Stimulated activated CD4-positive, alpha-beta T cell treated with anti-CD3 and anti-CD28 coated beads, Interleukin-2, amount 100 ng/mL, for 48 hours (primary cell): ENCODE measurements around the gene CIRBP.

Experiments used
- DNase-seq, 2 donors: peaks; one replicate each; pipeline ENCODE4 v3.0.0-alpha.2; 2020

Gene CIRBP

DNA sequence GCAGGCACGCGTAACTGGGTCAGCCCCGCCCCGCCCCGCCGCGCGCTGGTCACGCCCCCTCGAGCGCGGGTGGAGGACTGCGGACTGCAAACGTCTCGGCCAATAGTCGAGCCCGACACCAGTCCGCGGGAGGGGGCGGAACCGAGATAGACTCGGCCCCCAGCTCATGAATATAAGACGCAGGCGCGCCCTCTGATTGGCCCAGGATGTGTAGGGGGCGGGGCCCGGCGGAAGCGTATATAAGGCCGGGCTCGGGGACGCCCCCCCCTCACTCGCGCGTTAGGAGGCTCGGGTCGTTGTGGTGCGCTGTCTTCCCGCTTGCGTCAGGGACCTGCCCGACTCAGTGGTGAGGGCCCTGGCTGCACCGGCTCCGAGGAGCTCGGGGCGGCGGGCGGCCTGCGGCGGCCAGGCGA, at the start of gene CIRBP:
CIRBP (plus strand) TSS at position 268 of the 413 bp plus-strand sequence. CDS start 1,602 bp downstream, outside the sequence.
- DNase-seq: peak; percentile 99

DNA sequence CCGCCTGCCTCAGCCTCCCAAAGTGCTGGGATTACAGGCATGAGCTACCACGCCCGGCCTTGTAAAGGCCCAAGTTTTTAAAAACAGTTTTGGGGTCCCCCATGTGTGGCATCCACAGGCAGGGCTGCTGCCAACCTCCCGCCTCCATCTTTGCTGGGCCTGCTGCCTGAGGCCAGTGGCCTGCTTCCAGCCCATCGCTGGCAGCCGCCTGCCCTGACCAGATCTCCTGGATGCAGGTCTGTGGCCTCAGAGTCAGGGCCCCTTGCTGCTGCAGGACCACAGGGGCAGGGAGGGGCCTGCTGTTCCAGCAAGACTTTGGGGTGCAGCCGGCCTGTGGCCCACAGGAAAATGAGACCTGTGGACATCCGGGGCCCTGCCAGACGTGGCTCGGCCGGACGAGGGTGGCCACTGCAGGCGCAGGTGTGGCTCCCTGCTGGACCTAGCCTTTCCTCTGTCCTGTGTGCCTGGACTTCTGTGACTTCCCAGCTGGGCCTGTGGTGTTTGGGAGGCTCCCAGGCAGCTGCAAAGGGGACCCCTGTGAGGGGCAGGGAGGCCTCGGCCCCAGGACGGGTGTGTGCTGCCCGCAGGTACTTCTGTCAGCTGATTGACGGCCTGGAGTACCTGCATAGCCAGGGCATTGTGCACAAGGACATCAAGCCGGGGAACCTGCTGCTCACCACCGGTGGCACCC, 49.2 kb upstream of the CIRBP start:
- no peak for DNase-seq

DNA sequence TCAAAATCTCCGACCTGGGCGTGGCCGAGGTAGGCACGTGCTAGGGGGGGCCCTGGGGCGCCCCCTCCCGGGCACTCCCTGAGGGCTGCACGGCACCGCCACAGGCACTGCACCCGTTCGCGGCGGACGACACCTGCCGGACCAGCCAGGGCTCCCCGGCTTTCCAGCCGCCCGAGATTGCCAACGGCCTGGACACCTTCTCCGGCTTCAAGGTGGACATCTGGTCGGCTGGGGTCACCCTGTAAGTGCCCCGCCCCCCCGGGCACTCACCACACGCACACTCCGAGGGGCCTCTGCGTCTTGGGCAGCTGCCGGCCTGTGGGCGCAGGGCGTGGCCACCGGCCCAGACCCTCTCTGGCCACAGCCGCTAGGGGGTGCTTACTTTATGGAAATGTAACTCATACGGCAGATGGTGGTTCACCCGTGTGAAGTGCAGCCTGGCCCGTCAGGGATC, 48.6 kb upstream of the CIRBP start:
- DNase-seq: no peak

DNA sequence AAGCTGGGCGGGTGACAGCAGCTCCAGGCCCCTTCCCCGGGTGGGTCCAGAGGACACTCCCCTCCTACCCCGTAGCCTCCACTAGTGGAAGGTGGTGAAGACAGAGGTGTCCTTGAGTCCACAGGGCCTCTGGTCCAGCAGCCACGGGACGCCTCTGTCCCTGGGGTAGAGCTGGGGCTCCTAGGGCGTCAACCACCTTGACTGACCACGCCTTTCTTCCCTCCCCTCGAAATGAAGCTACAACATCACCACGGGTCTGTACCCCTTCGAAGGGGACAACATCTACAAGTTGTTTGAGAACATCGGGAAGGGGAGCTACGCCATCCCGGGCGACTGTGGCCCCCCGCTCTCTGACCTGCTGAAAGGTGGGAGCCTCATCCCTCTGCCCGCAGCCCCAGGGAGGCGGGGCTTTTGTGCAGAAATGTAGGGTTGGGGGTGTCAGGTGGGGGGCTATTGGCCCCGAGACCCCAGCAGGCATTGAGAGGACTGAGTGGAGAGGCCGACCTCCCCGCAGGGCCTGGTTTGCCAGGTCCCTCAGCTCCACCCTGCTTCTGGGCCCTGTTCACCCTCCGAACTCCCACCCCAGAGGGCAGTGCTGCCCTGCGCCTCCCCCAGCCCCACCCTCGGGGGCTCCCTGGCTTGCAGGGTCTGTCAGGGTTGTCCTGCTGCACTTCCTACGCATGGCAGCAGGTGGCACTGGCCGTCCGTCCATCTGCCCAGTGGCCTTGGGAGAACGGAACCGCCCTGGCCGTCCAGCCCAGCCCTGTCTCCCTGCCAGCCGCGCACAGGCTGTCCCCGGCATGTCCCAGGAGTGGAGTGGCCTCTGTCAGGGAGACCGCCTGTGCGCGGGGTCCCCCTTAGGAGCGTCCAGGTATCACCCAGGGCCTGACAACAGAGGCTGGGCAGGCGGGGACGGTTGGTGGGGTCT, 47.9 kb upstream of the CIRBP start:
- no peak for DNase-seq

DNA sequence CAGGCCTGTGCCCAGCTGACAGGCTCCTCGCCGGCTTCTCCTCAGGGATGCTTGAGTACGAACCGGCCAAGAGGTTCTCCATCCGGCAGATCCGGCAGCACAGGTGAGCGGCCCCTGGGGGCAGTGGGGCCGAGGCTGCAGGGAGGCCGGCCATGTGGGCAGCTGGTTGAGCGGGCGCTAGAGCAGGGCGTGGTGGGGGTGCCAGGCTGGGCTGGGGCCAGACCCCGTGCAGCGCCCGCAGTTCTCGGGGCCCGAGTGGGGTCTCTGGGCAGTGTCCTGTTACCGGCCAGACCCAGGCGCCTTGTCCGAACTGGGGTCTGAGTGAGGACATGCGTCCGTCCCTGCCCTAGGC, 47.3 kb upstream of the CIRBP start:
- no peak for DNase-seq

DNA sequence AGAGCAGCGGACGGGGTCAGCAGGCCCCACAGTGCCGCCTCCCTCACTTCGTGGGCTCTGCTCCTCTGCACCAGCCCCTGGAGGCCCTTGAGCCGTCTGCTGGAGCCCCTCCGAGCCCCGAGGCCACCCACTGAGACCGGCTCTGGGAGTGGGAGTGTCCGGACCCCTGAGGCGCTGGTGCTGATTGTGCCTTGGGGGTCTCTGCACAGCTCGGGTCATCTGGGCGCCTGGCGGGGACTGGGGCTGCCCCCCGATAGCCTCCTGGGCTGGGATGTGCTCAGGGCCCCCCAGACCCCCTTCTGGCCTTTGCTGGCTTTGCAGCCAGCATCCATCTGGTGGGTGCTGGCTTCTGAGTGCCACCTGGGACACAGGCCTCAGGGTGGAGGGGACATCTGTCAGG, 46.7 kb upstream of the CIRBP start:
- DNase-seq: no peak

DNA sequence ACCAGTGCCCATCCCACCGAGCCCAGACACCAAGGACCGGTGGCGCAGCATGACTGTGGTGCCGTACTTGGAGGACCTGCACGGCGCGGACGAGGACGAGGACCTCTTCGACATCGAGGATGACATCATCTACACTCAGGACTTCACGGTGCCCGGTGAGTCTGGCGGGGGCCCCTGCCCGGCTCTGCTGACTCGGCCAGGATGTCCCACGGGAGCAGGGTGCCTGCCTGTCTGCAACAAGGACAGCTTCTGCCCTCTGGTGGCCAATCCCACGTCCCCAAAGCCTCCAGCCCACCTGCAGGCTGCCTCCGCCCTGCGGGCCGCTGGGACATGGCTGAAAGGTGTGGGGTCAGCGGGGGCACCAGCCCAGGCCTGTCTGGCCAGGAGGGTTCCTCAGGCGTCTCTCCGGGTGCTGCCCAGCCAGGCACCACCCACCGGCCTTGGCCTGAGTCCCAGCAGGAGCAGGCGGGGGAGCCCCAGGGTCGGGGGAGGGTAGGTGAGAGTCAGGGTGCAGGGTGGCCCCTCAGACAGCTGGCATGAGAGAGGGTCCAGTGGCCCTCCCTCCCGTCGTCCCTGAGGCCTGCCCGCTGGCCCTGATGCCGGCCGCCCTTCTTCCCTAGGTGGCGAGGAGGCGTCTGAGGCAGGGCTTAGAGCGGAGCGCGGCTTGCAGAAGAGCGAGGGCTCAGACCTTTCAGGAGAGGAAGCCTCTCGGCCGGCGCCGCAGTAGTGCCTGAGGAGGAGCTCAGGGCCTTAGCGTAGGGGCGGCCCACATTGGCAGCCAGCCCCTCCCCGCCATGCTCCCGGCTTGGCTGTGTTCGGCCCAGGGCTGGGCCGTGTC, 45.9 kb upstream of the CIRBP start:
- no peak for DNase-seq

DNA sequence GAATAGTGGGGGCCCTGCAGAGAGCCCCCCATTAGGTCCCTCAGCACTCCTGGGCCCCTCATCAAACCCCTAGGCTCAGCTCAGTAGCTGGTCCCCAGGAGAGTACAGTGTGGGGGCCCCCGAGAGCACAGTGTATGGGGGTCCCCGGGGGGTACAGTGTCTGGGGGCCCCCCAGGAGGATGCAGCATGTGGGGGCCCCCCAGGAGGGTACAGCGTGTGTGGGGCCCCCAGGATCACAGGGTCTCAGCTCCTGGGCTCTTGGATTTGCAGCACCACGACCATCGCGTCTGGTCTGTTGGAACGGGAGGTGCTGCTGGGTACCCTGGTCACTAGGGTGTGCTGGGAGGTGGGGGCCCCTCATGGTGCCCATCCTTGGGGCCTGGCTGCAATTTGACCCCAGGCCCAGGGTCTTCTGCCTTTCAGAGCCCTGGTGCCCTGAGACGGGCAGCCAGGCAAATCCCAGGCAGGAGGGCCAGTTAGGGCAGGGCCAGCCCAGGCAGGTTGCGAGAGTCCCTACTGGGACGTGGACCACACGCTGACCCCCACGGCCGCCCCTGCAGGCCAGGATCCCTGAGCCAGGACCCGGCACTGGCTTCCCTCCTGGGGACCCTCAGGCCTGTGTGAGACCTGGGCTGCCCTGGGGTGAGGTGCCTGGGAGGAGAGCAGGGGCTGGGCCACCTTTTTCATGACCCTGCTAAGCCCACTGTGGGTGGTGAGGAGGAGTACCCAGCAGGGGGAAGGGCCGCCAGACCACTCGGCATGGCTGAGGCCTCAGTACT, 44.9 kb upstream of the CIRBP start:
- no peak for DNase-seq

DNA sequence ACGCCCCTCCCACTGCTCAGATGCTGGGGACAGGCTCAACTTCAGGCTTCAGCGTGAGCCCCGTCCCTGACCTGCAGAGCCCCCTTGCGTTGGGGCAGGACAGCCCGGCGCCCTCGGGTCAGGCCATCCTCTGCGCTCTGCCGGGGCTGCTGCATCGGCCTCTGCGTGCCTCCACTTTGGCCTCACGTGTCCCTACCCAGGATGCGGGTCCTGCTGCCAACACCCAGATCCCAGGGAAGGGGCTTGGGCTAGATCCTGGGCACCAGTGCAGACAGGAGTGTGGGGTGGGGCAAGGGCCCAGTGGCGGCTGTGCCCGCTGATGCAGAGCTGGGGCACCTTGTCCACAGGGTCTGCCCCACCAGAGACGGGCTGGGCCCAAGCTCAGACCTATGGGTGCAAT, 44.3 kb upstream of the CIRBP start:
- no peak for DNase-seq

DNA sequence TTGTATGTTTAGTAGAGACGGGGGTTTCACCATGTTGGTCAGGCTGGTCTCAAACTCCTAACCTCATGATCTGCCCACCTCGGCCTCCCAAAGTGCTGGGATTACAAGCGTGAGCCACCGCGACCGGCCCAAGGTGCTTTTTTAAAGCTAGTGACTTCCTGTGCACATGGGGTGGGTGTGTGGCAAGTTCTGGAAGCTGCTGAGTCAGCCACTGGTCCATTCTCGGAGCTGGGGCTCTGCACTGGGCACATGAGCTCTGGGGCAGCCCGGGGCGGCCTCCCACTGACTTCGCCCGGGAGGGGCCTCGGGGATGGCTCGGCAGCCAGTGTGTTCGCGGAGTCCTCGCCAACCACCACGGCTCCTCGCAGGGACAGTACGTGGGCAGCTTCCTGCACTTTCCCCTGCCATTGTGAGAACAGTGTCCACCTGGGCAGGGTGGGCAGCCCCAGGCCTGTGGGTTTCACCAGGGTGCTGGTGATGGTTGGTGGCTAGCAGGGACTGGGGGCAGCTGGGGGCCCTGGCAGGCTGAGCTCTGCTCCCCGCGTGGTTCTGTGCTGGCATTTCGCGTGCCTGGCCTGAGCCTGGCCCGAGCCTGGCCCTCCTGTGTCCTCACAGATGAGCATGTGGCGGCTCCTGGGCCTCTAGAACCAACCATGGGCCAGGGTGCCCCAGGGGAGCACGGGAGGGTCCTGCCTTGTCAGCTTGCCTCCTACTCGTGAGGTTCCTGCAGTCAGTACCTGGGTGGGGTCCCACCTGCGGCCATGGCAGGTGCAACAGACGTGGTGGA, 43.5 kb upstream of the CIRBP start:
- no peak for DNase-seq

DNA sequence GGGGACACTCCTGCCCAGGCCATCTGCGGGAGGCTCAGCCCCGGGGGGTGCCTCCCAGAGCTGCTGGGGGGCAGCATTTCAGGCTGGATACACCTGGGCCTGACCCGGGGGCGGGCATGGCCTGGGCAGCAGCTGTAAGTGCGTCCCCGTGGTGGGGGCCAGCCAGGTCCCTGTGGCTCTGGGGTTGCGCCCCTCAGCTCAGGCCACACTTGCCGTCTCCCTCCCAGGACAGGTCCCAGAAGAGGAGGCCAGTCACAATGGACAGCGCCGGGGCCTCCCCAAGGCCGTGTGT, 43.0 kb upstream of the CIRBP start:
- DNase-seq: no peak

DNA sequence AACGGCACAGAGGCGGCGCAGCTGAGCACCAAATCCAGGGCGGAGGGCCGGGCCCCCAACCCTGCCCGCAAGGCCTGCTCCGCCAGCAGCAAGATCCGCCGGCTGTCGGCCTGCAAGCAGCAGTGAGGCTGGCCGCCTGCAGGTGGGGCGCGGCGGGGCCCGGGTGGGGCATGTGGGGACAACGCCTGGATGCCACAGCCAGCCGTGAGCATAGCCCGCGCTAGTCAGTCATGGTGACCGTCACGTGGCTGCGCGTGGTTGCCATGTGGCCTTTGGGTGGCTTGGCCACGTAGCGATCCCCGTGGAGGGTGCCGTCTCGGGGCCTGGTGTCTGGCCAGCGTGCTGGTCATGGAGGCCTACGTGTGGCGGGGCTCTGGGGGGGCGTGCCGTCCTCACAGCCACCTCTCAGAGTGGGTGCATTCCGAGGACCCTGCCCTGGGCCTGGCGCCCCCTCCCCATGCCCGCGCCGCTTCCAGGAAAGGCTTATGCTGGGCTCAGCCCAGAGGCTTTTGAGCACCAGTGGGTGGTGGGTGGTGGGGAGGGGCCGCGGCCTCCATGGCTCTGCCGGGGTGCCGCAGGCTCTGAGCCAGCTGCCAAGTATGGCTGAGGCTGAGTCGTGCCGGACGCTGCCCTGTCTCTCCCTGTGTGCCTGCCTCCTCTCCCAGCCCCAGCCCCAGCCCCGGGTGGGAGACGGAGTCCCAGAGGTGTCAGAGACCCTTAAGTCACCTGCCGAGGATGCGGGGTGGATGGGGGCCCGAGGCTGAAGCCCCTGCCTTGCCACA, 42.4 kb upstream of the CIRBP start:
- no peak for DNase-seq

DNA sequence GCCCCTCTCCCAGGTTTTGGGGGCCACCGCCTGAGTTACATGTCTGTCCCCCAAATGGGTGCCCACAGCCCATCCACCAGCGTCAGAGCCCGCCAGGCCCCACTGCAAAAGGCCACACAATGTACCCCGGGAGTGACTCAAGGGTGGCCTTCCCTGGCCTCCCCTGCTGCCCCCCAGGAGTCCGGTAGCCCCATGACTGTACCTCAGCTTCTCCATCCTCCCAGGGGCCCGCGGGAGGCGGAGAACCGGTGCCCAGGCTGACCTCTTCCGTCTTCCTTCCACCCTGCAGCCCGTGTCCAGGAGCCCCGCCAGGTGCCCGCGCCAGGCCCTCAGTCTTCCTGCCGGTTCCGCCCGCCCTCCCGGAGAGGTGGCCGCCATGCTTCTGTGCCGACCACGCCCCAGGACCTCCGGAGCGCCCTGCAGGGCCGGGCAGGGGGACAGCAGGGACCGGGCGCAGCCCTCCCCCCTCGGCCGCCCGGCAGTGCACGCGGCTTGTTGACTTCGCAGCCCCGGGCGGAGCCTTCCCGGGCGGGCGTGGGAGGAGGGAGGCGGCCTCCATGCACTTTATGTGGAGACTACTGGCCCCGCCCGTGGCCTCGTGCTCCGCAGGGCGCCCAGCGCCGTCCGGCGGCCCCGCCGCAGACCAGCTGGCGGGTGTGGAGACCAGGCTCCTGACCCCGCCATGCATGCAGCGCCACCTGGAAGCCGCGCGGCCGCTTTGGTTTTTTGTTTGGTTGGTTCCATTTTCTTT, 41.7 kb upstream of the CIRBP start:
- no peak for DNase-seq

DNA sequence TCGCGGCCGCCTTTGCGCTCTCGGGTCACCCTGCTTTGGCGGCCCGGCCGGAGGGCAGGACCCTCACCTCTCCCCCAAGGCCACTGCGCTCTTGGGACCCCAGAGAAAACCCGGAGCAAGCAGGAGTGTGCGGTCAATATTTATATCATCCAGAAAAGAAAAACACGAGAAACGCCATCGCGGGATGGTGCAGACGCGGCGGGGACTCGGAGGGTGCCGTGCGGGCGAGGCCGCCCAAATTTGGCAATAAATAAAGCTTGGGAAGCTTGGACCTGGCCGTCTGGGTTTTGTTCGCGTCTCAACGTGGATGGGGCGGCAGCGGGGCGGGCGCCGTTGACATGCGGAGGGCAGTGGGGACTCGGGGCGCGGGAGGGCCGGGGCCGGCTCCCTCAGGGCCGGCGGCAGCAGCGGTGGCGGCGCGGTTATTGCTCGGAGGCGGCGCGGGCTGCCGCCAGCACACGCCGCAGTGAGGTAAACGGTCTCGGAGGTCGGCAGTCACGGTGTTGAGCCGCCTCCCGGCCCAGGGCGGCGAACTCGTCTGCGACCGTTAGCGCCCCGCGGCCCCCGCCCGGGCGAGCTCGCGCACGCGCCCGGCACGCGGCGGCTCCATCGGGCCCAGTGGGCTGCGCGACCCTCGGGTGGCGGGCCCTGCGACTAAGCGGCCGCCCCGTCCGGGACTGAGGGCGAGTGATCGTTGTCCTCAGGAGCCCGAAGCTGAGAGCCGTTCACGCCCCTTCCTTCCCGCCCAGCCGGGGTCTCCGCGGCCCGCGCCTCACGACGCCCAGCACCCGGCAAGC, 40.8 kb upstream of the CIRBP start:
- DNase-seq: no peak

DNA sequence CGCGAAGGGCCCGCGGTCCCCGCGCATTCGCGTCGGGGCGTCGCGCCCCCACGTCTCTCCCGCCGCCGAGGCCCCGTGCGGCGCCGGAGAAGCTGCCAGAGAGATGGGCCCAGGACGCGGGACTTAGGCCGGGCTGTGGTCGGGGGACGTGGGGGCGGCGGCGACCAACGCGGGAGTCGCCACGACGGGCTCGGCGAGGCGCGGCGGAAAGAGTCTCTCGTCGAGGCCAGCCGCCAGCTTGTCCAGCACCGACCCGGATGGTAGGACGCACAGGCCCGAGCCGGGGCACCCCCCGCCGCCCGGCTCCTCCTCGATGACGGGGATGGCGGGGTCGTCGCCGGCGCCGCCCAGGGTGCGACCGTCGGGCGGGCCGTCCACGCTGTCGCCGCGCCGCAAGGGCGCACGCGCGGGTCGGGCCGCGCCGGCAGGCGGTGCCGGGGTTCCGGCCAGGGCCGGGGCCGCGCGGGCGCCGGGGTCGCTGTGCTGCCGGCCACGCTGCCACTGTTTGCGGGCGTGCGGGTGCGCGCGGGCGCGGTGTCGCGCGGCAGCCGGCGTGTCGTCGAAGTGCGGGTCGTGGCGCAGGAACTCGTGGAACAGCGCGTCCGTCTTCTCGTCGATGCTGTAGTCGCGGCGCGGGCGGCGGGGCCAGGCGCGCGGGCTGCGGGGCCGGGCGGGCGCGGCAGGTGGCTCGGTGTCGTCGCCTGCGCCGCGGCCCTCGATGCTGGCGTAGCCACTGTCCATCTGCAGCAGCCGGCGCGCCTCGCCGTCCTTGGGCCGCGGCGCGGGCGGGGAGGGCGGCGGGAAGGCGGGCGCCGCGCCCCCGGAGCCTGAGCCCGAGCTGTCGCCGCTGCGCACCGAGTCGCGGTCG, 39.8 kb upstream of the CIRBP start:
- DNase-seq: no peak

DNA sequence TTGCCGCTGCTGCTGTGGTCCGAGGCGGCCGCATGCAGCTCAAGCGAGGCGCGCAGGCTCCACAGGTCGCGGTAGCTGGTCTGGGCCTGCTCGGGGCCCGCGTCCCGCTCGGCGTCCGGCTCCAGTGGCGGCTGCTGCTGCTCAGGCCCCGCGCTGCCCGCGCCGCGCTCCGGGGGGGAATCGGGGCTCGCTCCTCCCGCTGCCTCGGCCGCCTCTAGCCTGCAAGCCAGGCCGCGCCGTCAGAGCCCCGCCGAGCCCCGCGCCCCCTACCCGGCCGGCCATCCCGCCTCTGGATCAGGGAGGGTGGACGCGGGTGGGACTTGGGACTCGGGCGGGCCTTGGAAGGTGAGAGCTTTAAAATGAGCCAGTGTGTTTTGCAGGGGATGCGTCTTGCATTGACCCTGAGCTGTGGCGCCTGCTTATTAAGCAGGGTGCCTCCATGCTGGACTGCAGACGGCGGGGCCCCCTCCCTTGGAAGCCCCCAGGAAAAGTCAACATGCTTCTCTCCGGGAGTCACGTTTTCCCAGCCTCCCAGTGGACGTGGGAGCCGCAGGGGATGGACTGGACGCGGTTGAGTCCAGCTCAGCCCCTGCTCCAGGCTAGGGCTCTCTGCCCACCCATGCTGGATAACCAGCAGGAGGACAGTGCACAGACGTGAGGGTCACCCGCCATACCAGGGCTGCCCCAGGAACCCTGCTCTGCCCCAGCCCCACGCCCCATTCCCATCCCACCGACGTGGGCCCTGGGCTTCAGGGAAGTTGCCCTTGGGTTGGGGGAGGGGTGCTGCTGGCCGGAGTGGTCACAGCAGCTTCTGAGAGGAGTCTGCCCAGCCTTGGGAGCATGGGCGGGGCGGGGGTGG, 39.0 kb upstream of the CIRBP start:
- no peak for DNase-seq

DNA sequence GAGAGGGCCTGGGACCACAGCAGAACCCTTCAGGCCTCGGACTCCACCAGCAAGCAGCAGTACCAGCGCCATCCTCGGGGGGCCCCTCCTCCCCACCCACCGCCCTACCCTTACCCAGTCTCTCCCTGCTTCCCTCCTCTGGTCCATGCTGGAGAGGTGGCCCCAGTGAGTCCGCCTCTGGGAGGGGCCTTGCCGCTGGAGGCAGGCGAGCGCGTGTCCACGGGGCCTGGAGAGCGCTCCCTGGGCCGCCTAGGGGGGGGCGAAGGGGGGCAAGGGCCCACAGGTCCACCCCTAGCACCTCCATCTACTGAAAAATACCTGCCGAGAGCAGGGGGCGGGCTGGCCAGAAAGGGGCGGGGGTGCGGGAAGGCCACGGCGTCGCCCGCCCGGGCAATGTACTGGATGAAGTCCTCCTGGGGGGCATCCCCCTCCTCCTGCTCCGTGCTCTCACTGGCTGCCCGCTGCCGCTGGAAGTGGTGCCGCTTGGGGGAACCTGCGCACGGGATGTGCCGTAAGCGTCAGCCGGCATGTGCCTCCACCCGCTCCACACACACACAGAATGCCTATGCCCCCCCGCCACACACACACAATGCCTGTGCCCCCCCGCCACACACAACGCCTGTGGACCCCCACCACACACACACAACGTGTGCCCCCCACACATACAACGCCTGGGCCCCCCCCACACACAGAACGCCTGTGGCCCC, 38.2 kb upstream of the CIRBP start:
- DNase-seq: no peak
